GM13976 (cell line): ENCODE results near the gene TESPA1.

Experiments
- DNase-seq: peaks from one replicate; pipeline ENCODE4 v3.0.0; 2012; ENCODE audit warnings: low spot score
- CTCF ChIP-seq: IDR thresholded peaks from 2 replicates; pipeline ENCODE4 v1.5.1; 2012; ENCODE audit warnings: borderline replicate concordance, mild to moderate bottlenecking; ENCODE audit not compliant: insufficient read depth; ENCODE audit errors: extremely low read depth, missing control alignments, control extremely low read depth
- in situ Hi-C: fragments of 300-500 bp; cut with MboI; formaldehyde crosslinking; loops from one replicate; pipeline ENCODE4 v1.12.0; 2022; ENCODE audit warnings: low sequenced_read_pairs, mixed read lengths, inconsistent platforms; ENCODE audit not compliant: unreplicated experiment

The TESPA1 gene

GRCh38 chr12:54959291-54960018 lies 25.1 kb downstream of the TESPA1 start:
- in situ Hi-C loops, result loop anchor here (10.0 to 25.0 kb wide), 2 partner anchors 105 to 222 kb away; partner anchors contain the start of gene MUCL1
- peak; percentile 21 for DNase-seq
- no peak for TF ChIP-seq CTCF

GRCh38 chr12:54958048-54958658 lies 26.4 kb downstream of the TESPA1 start:
- peak; percentile 64 for TF ChIP-seq CTCF
- in situ Hi-C loops, result loop anchor here (10.0 to 25.0 kb wide), 2 partner anchors 103 to 221 kb away; partner anchors contain the start of gene MUCL1
- peak; percentile 43 for DNase-seq

- in situ Hi-C loops, result loop anchor here (10.0 to 25.0 kb wide), 2 partner anchors 102 to 220 kb away; partner anchors contain the start of gene MUCL1
Measured at GRCh38 chr12:54956818-54957641, 27.5 kb downstream of the TESPA1 start.

GRCh38 chr12:54956322-54956721 lies 28.2 kb downstream of the TESPA1 start:
- no peak for DNase-seq
- in situ Hi-C loops, result loop anchor here (10.0 to 25.0 kb wide), 2 partner anchors 102 to 219 kb away; partner anchors contain the start of gene MUCL1
- no peak for TF ChIP-seq CTCF

More at GRCh38 chr12:54956818-54957641, 27.5 kb downstream of the TESPA1 start:
- TF ChIP-seq CTCF, result no peak
- DNase-seq, result no peak

- no peak for DNase-seq
- in situ Hi-C loops, result loop anchor here (10.0 to 25.0 kb wide), 2 partner anchors 100 to 218 kb away; partner anchors contain the start of gene MUCL1
- TF ChIP-seq CTCF, result no peak
Measured at GRCh38 chr12:54954801-54955200, 29.8 kb downstream of the TESPA1 start.

GRCh38 chr12:54954228-54954627 lies 30.3 kb downstream of the TESPA1 start:
- no peak for DNase-seq
- no peak for TF ChIP-seq CTCF
- in situ Hi-C loops, result loop anchor here (10.0 to 25.0 kb wide), 2 partner anchors 99 to 217 kb away; partner anchors contain the start of gene MUCL1
